Cardiac muscle cell (in vitro differentiated cells and primary cell): Measurements from ENCODE around the gene ZFP64. TPM values are rescaled to one million over a fixed set of nuclear protein-coding genes. Genes with fewer than 3 reads are reported as not detected.

ENCODE experiments used
- DNase-seq, 2 donors: peaks; one replicate each; pipeline versions ENCODE4 v3.0.0 to v3.0.0-alpha.2; 2010 to 2017; ENCODE audit warnings: low read depth in 1 of 2, low spot score in 1 of 2
- H3K27ac ChIP-seq: fragments of 200-600 bp; sonication (generic); 2 replicates; pipeline ENCODE4 v1.5.1; 2016
- H3K27me3 ChIP-seq: fragments of 200-600 bp; sonication (generic); 2 replicates; pipeline ENCODE4 v1.6.0; 2016; ENCODE audit warnings: control low read depth
- H3K36me3 ChIP-seq: fragments of 200-600 bp; sonication (generic); 2 replicates; pipeline ENCODE4 v1.5.1; 2016; ENCODE audit warnings: control low read depth
- H3K4me1 ChIP-seq: fragments of 200-600 bp; sonication (generic); 2 replicates; pipeline ENCODE4 v1.8.1; 2017; ENCODE audit warnings: low read depth, mild to moderate bottlenecking, mixed run types
- H3K4me3 ChIP-seq: fragments of 200-600 bp; sonication (generic); 2 replicates; pipeline ENCODE4 v1.5.1; 2016; ENCODE audit warnings: mild to moderate bottlenecking
- H3K9me3 ChIP-seq: fragments of 200-600 bp; sonication (generic); 2 replicates; pipeline ENCODE4 v1.5.1; 2017; ENCODE audit warnings: low read depth, mild to moderate bottlenecking, control low read depth
- polyA plus RNA-seq: library from polyadenylated mRNA; unstranded; fragments of >200 nt; fragmentation: Nextera tagmentation; extraction: Ambion mirVana; gene quantifications from 2 replicates; pipeline ENCODE4 v1.2.1, GENCODE V29; 2016
- total RNA-seq: library from RNA; depleted of rRNA; stranded (reverse); fragments of >200 nt; gene quantifications from 2 replicates; pipeline ENCODE4 v1.2.3, GENCODE V29; 2016
- TF ChIP-seq, protein P1 (sequence below): IDR thresholded peaks from 2 replicates; pipeline ENCODE4 v1.5.1; 2012; ENCODE audit warnings: low read depth, mild to moderate bottlenecking, low read length

The ZFP64 gene
- total and polyA plus RNA-seq, 2 experiments from 2014 or later, result 9.6 to 17.7 TPM

DNA sequence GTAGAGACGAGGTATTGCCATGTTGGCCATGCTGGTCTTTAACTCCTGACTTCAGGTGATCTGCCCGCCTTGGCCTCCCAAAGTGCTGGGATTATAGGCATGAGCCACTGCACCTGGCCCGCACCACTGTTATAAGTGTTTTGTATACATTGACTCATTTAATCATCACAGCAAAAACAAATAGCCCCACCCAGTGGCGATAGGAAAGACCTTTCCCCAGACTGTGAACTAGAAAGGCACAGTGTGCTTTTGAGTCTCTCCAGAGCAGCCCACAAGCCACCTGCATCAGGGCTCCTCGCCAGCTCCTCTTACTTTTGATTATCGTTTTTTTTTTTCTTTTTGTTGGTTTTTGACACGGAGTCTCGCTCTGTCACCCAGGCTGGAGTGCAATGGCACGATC is 27.9 kb upstream of the ZFP64 start:
- Histone ChIP-seq H3K36me3 (no peaks in the 10 kb centered on the region), H3K9me3 (no peaks in the 10 kb centered on the region), H3K27me3 (no peaks in the 10 kb centered on the region), H3K27ac (no peak overlapping the region), H3K4me1 (no peaks in the 10 kb centered on the region), H3K4me3 (no peak overlapping the region)
- DNase-seq, result no peak
- TF ChIP-seq, protein P1, sequence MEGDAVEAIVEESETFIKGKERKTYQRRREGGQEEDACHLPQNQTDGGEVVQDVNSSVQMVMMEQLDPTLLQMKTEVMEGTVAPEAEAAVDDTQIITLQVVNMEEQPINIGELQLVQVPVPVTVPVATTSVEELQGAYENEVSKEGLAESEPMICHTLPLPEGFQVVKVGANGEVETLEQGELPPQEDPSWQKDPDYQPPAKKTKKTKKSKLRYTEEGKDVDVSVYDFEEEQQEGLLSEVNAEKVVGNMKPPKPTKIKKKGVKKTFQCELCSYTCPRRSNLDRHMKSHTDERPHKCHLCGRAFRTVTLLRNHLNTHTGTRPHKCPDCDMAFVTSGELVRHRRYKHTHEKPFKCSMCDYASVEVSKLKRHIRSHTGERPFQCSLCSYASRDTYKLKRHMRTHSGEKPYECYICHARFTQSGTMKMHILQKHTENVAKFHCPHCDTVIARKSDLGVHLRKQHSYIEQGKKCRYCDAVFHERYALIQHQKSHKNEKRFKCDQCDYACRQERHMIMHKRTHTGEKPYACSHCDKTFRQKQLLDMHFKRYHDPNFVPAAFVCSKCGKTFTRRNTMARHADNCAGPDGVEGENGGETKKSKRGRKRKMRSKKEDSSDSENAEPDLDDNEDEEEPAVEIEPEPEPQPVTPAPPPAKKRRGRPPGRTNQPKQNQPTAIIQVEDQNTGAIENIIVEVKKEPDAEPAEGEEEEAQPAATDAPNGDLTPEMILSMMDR, result peak; percentile 14

DNA sequence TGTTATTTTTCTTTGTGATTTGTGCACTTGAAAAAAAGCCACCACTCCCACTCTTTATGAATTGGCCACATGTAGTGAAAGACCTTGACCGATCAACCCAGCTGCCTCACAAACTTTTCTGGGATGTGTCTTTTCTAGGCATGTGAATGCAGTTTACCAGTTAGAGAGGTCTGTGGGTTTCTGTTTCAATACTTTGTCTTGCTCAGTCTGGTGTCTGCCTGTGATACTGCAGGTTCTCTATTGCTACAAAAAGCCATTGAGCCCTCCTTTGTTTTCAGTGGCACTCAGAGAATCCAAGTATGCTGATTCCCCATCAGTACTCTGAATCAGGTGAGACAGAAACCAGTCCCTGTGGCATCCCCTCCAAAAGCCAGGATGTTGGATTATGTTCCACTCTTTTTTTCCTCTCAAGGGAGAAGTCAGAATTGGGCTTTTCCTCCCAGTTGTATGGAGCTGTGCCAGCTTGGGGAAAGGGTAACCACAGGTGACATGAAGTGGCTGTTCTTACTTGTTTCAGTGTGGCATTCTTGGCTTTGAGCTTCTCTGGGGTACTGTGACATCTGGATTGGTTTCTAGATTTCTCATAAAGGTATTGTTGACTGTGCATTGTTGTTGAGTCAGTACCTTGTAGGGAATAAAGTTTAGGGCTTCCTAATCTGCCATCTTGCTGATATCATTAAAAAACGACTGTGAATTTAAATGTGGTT is 26.3 kb upstream of the ZFP64 start:
- H3K4me3 ChIP-seq, result no peak overlapping the region
- DNase-seq, result no peak
- H3K9me3 ChIP-seq, result no peaks in the 10 kb centered on the region
- H3K27ac ChIP-seq, result no peak overlapping the region
- no peaks in the 10 kb centered on the region for H3K4me1 ChIP-seq
- H3K36me3 ChIP-seq, result no peaks in the 10 kb centered on the region
- H3K27me3 ChIP-seq, result no peaks in the 10 kb centered on the region
- TF ChIP-seq, protein P1, result no peak

DNA sequence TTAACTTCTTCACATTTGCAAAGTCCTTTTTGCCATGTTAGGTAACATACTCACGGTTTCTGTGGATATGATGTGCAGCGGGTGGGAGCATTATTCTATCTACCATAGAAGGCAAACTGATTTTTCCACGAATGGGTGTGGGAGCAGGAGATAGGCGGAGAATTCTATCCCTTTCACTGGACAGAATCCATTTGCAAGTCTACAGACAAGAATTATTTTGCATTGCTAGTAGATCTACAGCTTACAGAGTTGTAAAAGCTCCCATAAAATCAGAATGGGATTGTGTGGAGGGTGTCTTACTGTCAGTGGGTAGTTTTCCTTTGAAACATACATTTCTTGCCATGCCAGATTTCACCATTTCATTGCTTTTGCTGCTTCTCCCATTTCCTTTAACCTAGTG is 22.4 kb upstream of the ZFP64 start:
- TF ChIP-seq, protein P1, result no peak
- Histone ChIP-seq H3K4me1 (no peaks in the 10 kb centered on the region), H3K4me3 (no peak overlapping the region), H3K36me3 (no peaks in the 10 kb centered on the region), H3K27ac (no peak overlapping the region), H3K27me3 (no peaks in the 10 kb centered on the region), H3K9me3 (no peaks in the 10 kb centered on the region)
- DNase-seq, result no peak

DNA sequence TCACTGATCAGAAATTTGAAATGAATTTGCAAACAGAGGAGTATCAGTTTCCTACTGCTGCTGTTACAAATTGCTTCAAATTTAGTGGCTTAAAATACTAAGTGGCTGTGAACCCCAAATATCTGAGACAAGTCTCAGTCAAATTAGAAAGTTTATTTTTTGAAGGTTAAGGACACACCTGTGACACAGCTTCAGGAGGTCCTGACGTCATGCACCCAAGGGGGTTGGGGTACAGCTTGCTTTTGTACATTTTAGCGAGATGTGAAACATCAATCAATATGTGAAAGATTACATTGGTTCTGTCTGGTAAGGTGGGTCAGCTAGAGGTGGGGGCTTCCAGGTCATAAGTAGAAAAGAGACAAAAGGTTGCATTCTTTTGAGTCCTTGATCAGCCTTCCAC is 21.4 kb upstream of the ZFP64 start:
- H3K4me1 ChIP-seq, result no peaks in the 10 kb centered on the region
- H3K27me3 ChIP-seq, result no peaks in the 10 kb centered on the region
- TF ChIP-seq, protein P1, result no peak

DNA sequence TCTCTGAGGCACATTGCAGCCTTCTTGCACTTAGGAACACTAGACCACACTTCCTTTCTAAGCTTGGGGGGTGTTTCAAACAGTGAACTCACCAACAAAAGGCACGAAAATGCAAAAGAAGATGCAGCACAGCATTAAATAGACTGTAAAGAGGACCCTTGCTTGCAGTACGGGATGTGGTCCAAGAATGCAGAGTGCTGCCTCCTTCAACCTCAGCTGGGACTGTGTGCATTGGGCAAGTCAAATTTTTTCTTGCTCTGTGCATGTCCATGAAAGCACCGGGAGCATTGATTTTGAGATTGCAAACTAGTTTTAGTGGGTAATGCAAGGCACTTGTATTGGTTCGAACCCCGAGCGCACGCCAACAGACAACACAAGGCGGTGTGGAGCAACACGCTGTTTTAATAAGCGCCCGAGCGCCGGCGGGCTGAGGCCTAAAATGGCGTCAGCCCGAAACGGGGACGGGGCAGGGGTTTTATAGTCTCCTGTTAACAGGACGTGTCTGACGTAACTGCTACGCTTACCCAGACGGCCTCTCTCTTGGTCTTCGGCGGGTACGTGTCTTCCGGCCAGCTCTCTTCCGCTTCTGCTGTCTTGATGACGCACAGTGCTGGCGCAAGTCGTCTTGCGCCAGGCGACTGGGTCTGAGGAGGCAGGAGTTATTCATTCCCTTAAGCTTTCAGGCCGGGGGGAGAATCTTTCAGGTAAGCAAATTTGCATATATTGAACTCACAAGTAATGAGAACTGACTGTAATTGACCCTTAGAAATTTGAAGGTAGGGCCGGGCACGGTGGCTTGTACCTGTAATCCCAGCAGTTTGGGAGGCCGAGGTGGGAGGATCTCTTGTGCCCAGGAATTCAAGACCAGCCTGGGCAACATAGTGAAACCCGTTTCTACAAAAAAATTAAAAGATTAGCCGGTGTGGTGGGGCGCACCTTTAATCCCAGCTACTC is 18.7 kb upstream of the ZFP64 start:
- Histone ChIP-seq H3K27ac (no peak overlapping the region), H3K4me1 (no peaks in the 10 kb centered on the region), H3K9me3 (no peaks in the 10 kb centered on the region), H3K27me3 (no peaks in the 10 kb centered on the region), H3K4me3 (no peak overlapping the region), H3K36me3 (no peaks in the 10 kb centered on the region)
- DNase-seq, result no peak
- TF ChIP-seq, protein P1, result no peak

More for the DNA sequence above, 21.4 kb upstream of the ZFP64 start:
- Histone ChIP-seq H3K27ac (no peak overlapping the region), H3K36me3 (no peaks in the 10 kb centered on the region), H3K4me3 (no peak overlapping the region), H3K9me3 (no peaks in the 10 kb centered on the region)
- no peak for DNase-seq
